Ovary (tissue), 9 donors: ENCODE measurements around the gene IFITM2. TPM values are rescaled to one million over a fixed set of nuclear protein-coding genes. Genes with fewer than 3 reads are reported as not detected.
A peak's percentile ranks its signal among the peaks of the same experiment; 100 is the strongest.
"Not testable (repeated sequence)": the region's sequence is repeated elsewhere in the genome, so short reads cannot be mapped to it uniquely, and the experiment has no call there.

ENCODE experiments used
- DNase-seq, 5 donors: peaks; one replicate each; pipeline ENCODE4 v3.0.0-alpha.2; 2019 to 2020
- H3K27ac ChIP-seq, 2 donors: fragments of 200-600 bp; one replicate each; pipeline versions ENCODE4 v1.5.1 to v1.8.0; 2019 to 2022
- H3K27me3 ChIP-seq: fragments of 200-600 bp; one replicate; pipeline ENCODE4 v1.8.0; 2022
- H3K36me3 ChIP-seq: fragments of 200-600 bp; sonication (generic); one replicate; pipeline ENCODE4 v1.5.1; 2019
- H3K4me1 ChIP-seq: one replicate; pipeline ENCODE4 v1.8.1; 2013; ENCODE audit warnings: mild to moderate bottlenecking, moderate library complexity; ENCODE audit not compliant: insufficient read depth
- H3K4me3 ChIP-seq: fragments of 200-600 bp; sonication (generic); one replicate; pipeline ENCODE4 v1.5.1; 2017
- H3K9me3 ChIP-seq, 2 donors: fragments of 200-600 bp in 1 of 2; sonication (generic) in 1 of 2; one replicate each; pipeline versions ENCODE4 v1.5.1 to v1.8.1; 2013 to 2019; ENCODE audit warnings: mild to moderate bottlenecking in 1 of 2, moderate library complexity in 1 of 2
- EP300 ChIP-seq: sonication (generic); formaldehyde crosslinking; IDR thresholded peaks from one replicate; pipeline ENCODE4 v1.6.1; 2017; ENCODE audit warnings: antibody characterized with exemption
- POLR2A ChIP-seq: fragments of 450-650 bp; IDR thresholded peaks from one replicate; pipeline ENCODE4 v1.6.1; 2017; ENCODE audit warnings: antibody characterized with exemption, mild to moderate bottlenecking, moderate library complexity
- WGBS, 3 donors: extraction: QIAGEN DNeasy Blood & Tissue Kit in 1 of 3; methylation state at CpG; one replicate each; pipeline versions ENCODE4 v1.1.5 to v1.1.7; 2013 to 2017; 5-methylcytosine and 5-hydroxymethylcytosine counted together
- intact Hi-C, 4 donors: fragments of 100-400 bp; cut with DNase I; formaldehyde crosslinking; loops; one replicate each; pipeline versions ENCODE4 v1.11.0 to v1.15.1; 2022 to 2023
- polyA plus RNA-seq, 2 donors: library from polyadenylated mRNA; stranded (reverse); fragments of 200-250 nt in 1 of 2; fragments of 350-450 nt in 1 of 2; fragmentation: Illumina TruSeq in 1 of 2; extraction: RNeasy Lipid Tissue Mini Kit (QIAGEN cat#74804) in 1 of 2; gene quantifications; one replicate each; pipeline ENCODE4 v1.2.3, GENCODE V29; 2013 to 2014
- total RNA-seq, 7 donors: library from RNA; depleted of rRNA in 2 of 7; stranded (reverse); fragments of >200 nt in 2 of 7; fragmentation: NEBNext Ultra II Directional in 3 of 7; extraction: Animal tissue kit (Norgen Biotek cat#: 25700) in 3 of 7; gene quantifications; one replicate each; pipeline versions ENCODE4 v1.1.0 to v1.2.4, GENCODE V29; 2016 to 2023
- TF ChIP-seq, protein P1 (sequence below), 3 donors: fragments of 450-650 bp in 2 of 3; fragments of 200-600 bp in 1 of 3; IDR thresholded peaks; one replicate each; pipeline versions ENCODE4 v1.5.1 to v1.8.0; 2016 to 2022; ENCODE audit warnings: antibody characterized with exemption in 3 of 3, mild to moderate bottlenecking in 1 of 3
- donor health status: DM: no; HTN: no; CAD: no; lungs with moderate emphysema.
- donor health status: DM: no; HTN: no; CAD: no.
- donor health status: Bipolar disorder and iron deficiency.
- donor health status: DM: yes; HTN: yes; CAD: no.
- donor health status: DM: no; HTN: no; CAD: no.
- donor health status: DM: yes; HTN: yes; CAD: no.

Gene IFITM2
- total and polyA plus RNA-seq, 9 donors, result 207 to 1,149 (median 546) TPM

DNA sequence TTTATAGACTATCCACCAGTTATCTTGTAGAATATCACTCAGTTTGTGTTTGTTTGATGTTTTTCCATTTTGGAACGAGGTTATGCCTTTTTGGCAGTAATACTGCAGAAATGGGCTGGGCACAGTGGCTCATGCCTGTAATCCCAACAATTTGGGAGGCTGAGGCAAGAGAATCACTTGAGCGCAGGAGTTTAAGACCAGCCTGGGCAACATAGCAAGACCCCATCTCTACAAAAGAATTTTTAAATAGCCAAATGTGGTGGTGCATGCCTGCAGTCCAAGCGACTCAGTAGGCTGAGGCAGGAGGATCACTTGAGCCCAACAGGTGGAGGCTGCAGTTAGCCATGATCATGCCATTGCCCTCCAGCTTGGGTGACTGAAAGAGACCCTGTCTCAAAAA is 38.9 kb downstream of the IFITM2 start:
- no peak overlapping the region for H3K4me3 ChIP-seq
- no peaks in the 10 kb centered on the region for H3K27me3 ChIP-seq
- H3K9me3 ChIP-seq, result no peaks in the 10 kb centered on the region
- peak in 2 of 5 donors; percentile 5 to 9 for DNase-seq
- no peaks in the 10 kb centered on the region for H3K4me1 ChIP-seq
- no peaks in the 10 kb centered on the region for H3K36me3 ChIP-seq
- H3K27ac ChIP-seq, result no peak overlapping the region
- TF ChIP-seq EP300 (no peak), POLR2A (no peak)
- TF ChIP-seq, protein P1, sequence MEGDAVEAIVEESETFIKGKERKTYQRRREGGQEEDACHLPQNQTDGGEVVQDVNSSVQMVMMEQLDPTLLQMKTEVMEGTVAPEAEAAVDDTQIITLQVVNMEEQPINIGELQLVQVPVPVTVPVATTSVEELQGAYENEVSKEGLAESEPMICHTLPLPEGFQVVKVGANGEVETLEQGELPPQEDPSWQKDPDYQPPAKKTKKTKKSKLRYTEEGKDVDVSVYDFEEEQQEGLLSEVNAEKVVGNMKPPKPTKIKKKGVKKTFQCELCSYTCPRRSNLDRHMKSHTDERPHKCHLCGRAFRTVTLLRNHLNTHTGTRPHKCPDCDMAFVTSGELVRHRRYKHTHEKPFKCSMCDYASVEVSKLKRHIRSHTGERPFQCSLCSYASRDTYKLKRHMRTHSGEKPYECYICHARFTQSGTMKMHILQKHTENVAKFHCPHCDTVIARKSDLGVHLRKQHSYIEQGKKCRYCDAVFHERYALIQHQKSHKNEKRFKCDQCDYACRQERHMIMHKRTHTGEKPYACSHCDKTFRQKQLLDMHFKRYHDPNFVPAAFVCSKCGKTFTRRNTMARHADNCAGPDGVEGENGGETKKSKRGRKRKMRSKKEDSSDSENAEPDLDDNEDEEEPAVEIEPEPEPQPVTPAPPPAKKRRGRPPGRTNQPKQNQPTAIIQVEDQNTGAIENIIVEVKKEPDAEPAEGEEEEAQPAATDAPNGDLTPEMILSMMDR (IDR thresholded peaks at IDR 0.05), result no peak
- WGBS, 3 donors, result 75 to 86% (median 75%) methylated on average over 3 of the region's 3 CpGs
- intact Hi-C loops, result no loop called here

DNA sequence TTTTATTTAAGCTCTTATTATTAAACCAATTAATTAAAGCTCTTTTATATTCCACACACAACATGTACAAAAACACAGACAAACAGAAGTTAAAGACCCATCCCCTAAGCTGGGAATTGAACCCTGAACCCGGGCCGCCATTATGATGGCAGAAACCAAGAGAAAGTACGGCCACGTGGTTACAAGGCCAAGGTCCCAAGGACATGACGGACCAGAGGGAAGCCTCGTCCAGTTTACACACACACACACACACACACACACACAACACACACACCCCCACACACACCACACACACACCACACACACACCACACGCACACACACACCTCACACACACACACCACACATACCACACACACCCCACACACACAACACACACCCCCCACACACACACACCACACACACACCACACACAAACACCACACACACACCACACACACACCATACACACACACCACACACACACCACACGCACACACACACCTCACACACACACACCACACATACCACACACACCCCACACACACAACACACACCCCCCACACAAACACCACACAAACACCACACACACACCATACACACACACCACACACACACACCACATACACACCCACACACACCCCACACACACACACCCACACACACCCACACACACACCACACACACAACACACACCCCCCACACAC is 41.8 kb downstream of the IFITM2 start:
- H3K27ac ChIP-seq, H3K4me1 ChIP-seq, H3K4me3 ChIP-seq, H3K36me3 ChIP-seq, H3K9me3 ChIP-seq, intact Hi-C loops, H3K27me3 ChIP-seq: not testable (repeated sequence)
- 64 to 72% (median 69%) methylated on average over 8 of the region's 8 CpGs for WGBS, 3 donors
- DNase-seq, result peak in 2 of 5 donors; percentile 19 to 27

DNA sequence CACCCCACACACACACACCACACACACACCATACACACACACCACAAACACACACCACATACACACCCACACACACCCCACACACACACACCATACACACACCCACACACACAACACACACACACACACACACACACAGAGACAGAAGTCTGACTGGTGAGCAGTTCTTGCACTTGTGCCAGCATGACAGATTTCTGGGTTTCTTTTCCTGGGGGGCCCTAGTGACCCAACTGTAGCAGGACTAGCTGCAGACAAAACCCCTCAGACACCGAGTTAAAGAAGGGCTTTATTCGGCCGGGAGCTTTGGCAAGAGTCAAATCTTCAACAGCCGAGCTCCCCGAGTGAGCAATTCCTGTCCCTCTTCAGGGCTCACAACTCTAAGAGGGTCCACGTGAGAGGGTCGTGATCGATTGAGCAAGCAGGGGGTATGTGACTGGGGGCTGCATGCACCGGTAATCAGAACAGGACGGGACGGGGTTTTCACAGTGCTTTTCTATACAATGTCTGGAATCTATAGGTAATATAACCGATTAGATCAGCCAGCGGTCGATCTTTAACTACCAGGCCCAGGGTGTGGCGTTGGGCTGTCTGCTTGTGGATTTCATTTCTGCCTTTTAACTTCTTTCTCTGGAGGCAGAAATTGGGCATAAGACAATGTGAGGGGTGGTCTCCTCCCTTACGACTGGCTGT is 42.6 kb downstream of the IFITM2 start:
- H3K36me3 ChIP-seq, H3K4me1 ChIP-seq, H3K4me3 ChIP-seq, intact Hi-C loops, H3K27me3 ChIP-seq, H3K27ac ChIP-seq, H3K9me3 ChIP-seq: not testable (repeated sequence)
- 79 to 83% (median 80%) methylated on average over 16 of the region's 16 CpGs for WGBS, 3 donors
- DNase-seq, result peak in 2 of 5 donors; percentile 10 to 18

DNA sequence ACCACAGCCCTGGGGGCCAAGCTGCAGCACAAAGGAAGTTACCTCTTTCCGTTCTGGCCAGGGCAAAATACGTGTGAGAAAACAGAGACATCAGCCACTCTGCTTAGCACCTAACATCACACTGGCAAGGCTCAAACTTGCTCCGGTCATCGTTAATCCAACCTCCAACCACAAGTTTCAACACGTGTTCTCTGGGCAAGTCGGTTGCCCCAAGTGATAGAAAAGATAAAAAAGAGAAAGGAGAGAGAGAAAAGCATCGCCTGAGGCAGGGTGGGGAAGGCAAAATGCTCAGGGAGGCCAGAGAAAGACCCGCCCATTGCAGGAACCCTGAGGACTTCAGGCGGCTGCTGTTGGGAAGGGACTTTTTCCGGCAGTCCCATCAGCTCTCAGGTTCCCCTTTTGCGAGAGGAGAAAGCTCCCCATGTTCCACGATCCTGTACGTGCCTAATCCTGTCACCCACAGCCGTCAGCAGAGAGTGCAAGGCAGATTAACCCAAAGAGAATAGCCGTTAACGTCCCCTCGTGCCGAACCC is 43.2 kb downstream of the IFITM2 start:
- TF ChIP-seq EP300 (no peak), POLR2A (no peak)
- TF ChIP-seq, protein P1 (IDR thresholded peaks at IDR 0.05), result no peak
- 84 to 88% (median 87%) methylated on average over 18 of the region's 18 CpGs for WGBS, 3 donors
- Histone ChIP-seq H3K4me1 (peaks cover 14% of the 10 kb centered on the region), H3K4me3 (no peak overlapping the region), H3K36me3 (no peaks in the 10 kb centered on the region), H3K9me3 (no peaks in the 10 kb centered on the region), H3K27ac (no peak overlapping the region), H3K27me3 (no peaks in the 10 kb centered on the region)
- intact Hi-C loops, result no loop called here
- DNase-seq, result peak in 3 of 5 donors; percentile 21 to 31 (median 26)

DNA sequence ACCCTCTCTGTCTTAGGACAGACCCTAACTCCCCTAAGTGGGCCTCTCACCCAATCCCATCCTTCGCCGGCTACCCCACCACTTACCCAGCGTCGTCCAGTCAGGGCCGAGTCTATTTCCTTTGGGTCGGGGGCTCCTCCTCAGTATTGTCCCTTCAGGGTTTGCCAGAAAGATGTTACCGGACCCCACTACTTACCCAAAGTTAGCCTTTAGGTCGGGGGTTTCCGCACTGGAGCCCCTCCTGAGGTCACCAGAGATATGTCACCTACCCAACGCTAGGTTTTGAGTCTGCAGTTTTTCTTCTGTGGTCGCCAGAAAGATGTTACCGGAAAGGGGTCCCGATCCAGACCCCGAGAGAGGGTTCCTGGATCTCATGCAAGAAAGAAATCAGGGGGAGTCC is 43.8 kb downstream of the IFITM2 start:
- Histone ChIP-seq H3K4me3 (no peak overlapping the region), H3K27me3 (no peaks in the 10 kb centered on the region), H3K4me1 (peaks cover 14% of the 10 kb centered on the region), H3K27ac (no peak overlapping the region), H3K9me3 (no peaks in the 10 kb centered on the region), H3K36me3 (no peaks in the 10 kb centered on the region)
- WGBS, 3 donors, result 95 to 97% (median 96%) methylated on average over 14 of the region's 14 CpGs
- TF ChIP-seq POLR2A, result no peak
- TF ChIP-seq, protein P1 (IDR thresholded peaks at IDR 0.05), result no peak
- no peak for TF ChIP-seq EP300
- peak in 3 of 5 donors; percentile 19 to 37 (median 31) for DNase-seq
- intact Hi-C loops, result no loop called here
